ENCODE results near the gene TRPC4AP.
"Not testable (repeated sequence)": the region's sequence is repeated elsewhere in the genome, so short reads cannot be mapped to it uniquely, and the experiment has no call there.

TRPC4AP gene

GRCh38 chr20:35093267-35093884 is 769 bp upstream of the TRPC4AP start:
- DNase-seq, result no peak

GRCh38 chr20:35091816-35092523 is 637 bp downstream of the TRPC4AP start:
- DNase-seq, result peak; percentile 5 to 45

GRCh38 chr20:35088231-35089145 is 4.1 kb downstream of the TRPC4AP start:
- no peak for DNase-seq

GRCh38 chr20:35087791-35088190 is 4.8 kb downstream of the TRPC4AP start:
- DNase-seq, result no peak

- DNase-seq, result no peak
These were observed 5.3 kb downstream of the TRPC4AP start for GRCh38 chr20:35087355-35087754.

- peak; percentile 12 to 26 for DNase-seq
These were observed 7.0 kb downstream of the TRPC4AP start for GRCh38 chr20:35085477-35086225.

GRCh38 chr20:35084998-35085397 is 7.6 kb downstream of the TRPC4AP start:
- DNase-seq, result no peak

GRCh38 chr20:35080348-35080642 is 12.3 kb downstream of the TRPC4AP start:
- DNase-seq, result not testable (repeated sequence)

GRCh38 chr20:35079472-35080347 is 12.9 kb downstream of the TRPC4AP start:
- DNase-seq, result no peak

GRCh38 chr20:35077872-35078271 is 14.7 kb downstream of the TRPC4AP start:
- DNase-seq, result no peak

GRCh38 chr20:35077341-35077740 is 15.3 kb downstream of the TRPC4AP start:
- no peak for DNase-seq

- DNase-seq, result not testable (repeated sequence)
These were observed 21.0 kb downstream of the TRPC4AP start for GRCh38 chr20:35071436-35072153.

- no peak for DNase-seq
These were observed 26.4 kb downstream of the TRPC4AP start for GRCh38 chr20:35066194-35066593.

GRCh38 chr20:35065181-35065580 is 27.4 kb downstream of the TRPC4AP start:
- no peak for DNase-seq

- DNase-seq, result no peak
These were observed 29.4 kb downstream of the TRPC4AP start for GRCh38 chr20:35063168-35063567.

GRCh38 chr20:35062478-35062877 is 30.1 kb downstream of the TRPC4AP start:
- DNase-seq, result no peak

- DNase-seq, result no peak
These were observed 32.4 kb downstream of the TRPC4AP start for GRCh38 chr20:35060168-35060567.

GRCh38 chr20:35059612-35060011 is 33.0 kb downstream of the TRPC4AP start:
- DNase-seq, result no peak

GRCh38 chr20:35059110-35059509 is 33.5 kb downstream of the TRPC4AP start:
- DNase-seq, result no peak

GRCh38 chr20:35055445-35056276 is 36.9 kb downstream of the TRPC4AP start:
- DNase-seq, result peak in 1 of 2 experiments; percentile 8

Measured in Kasumi-1 (cell line).